Left renal cortex interstitium (tissue), 4 donors: ENCODE results near the gene CCL23. TPM values are rescaled to one million over a fixed set of nuclear protein-coding genes. Genes with fewer than 3 reads are reported as not detected.
A peak's percentile ranks its signal among the peaks of the same experiment; 100 is the strongest.

Experiments used
- DNase-seq, 4 donors: peaks; one replicate each; pipeline ENCODE4 v3.0.0-alpha.2; 2013; ENCODE audit warnings: low read depth in 4 of 4, low spot score in 2 of 4, missing footprints in 1 of 4
- polyA plus RNA-seq, 4 donors: library from polyadenylated mRNA; unstranded; fragments of 120-200 nt; gene quantifications; one replicate each; pipeline ENCODE4 v1.2.1, GENCODE V29; 2013; ENCODE audit not compliant: insufficient read length in 4 of 4

Gene CCL23
- polyA plus RNA-seq, 4 donors: 0.30 TPM; not detected in 3

- DNase-seq: no peak
Observed at GRCh38 chr17:35972945-35973332, 44.8 kb downstream of the CCL23 start.

DNA sequence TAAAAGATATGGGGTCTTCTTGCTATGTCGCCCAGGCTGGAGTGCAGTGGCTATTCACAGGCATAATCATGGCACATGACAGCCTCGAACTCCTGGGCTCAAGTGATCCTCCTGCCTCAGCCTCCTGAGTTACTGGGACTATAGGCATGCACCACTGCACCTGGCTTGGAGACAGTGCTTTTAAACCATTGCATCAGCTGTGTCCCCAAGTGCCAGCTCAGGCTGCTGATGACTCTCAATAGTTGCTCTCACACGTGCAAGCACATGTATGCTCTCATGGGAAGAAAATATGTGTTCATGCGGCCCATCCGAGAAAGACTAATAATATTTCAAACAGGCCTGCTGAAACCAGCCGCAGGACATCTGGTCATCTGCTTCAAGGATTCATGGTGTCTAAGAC, 45.2 kb downstream of the CCL23 start:
- no peak for DNase-seq

- DNase-seq: no peak
Observed at GRCh38 chr17:35972066-35972465, 45.7 kb downstream of the CCL23 start.

DNA sequence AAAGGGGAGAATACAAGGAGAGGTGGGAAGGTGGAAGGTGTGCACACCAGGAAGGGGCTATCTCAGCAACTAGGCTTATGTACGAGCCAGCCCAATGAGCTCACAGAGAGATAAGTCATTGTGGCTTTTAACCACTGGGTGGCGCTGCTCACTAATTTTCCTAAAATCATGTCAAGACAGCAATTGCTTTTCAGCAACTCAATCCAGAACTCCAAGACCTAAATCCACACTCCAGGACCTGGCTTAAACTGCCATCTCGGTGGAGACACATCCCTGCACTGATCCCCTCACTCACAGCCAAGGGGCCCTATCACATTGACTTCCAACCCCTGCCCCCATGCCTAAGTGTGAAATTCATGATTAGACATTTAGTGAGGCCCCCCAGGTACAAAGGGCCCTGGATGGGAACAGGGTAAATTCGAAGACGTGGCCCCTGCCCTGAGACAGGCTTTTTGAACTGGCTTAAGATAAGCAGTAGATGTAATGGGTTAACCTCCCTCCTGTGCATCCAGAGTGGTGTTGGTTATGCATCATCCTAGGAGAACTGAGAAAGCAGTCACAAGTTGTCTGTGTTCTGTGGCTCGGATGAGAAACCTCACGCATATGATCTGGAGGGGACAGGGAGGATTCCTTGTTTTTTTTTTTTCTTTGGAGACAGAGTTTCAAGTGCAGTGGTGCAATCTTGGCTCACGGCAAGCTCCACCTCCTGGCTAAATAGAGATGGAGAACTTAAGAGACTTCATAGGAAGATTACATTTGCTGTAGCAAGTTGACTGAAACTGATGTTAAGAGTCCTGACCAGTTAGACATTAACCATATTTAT, 48.0 kb downstream of the CCL23 start:
- peak; percentile 56 to 82 (median 64) for DNase-seq

DNA sequence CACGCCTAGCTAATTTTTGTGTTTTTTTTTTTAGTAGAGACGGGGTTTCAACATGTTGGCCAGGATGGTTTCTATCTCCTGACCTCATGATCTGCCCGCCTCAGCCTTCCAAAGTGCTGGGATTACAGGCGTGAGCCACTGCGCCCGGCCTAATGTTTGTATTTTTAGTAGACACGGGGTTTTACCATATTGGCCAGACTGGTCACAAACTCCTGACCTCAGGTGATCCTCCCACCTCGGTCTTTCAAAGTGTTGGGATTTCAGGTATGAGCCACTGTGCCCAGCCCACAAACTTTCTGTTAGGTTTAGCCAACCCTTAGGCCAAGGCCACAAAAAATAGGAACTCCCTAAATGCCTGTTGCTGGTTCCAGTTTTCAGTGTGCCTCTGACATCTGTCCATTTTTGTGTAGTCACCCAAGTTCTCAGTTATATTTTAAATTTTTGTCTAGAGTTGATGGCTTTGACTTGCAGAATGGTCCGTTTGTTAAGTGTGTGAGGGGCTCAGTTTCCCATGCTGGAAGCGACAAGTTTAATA, 49.2 kb downstream of the CCL23 start:
- no peak for DNase-seq

DNA sequence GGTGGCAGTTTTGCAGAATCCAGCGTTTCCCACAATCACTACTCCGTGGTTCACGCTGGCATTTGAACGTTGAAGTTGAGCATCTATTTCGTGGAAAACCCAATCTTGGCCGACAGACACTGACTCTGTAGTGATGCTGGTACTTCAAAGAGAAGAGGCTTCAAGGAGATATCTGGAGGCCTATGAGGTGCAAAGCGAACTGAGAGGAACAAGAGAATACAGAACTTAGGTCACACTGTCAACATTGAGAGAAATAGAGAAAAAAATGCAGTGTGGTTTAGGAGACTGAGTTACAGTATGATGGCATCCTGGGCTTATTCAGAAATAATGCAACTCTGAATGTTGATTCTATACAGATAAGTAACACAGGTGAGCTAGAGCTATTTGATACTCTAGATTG, 52.5 kb downstream of the CCL23 start:
- no peak for DNase-seq

GRCh38 chr17:35963663-35964062, 54.1 kb downstream of the CCL23 start:
- DNase-seq: no peak

Other genes starting within 250 kb of the CCL23 start
- 1 to 10 TPM; 1.6 to 2.6 (median 2.0) TPM for gene MMP28, start 222.3 kb downstream of the CCL23 start, polyA plus RNA-seq
- 100 to 1,000 TPM; 182 to 290 (median 223) TPM for gene TAF15, start 208.5 kb downstream of the CCL23 start, polyA plus RNA-seq
- under 1 TPM in 2 of 4 donors, not detected in 2; 0.10 to 0.16 TPM for gene HEATR9, start 149.1 kb downstream of the CCL23 start, polyA plus RNA-seq
- gene CCL5, start 137.6 kb downstream of the CCL23 start, polyA plus RNA-seq: 1 to 10 TPM; 1.3 to 2.1 (median 1.4) TPM
- 1 to 10 TPM; 2.2 to 4.3 (median 2.5) TPM for gene RDM1, start 87.2 kb downstream of the CCL23 start, polyA plus RNA-seq
- gene LYZL6, start 74.3 kb downstream of the CCL23 start, polyA plus RNA-seq: not detected
- under 1 TPM; 0.14 to 0.57 (median 0.27) TPM for gene CCL16, start 36.5 kb downstream of the CCL23 start, polyA plus RNA-seq
- 10 to 100 TPM; 14.6 to 23.0 (median 18.3) TPM for gene CCL14, start 31.2 kb downstream of the CCL23 start, polyA plus RNA-seq
- 1 to 10 TPM; 5.9 to 8.2 (median 6.6) TPM for gene CCL15, start 16.4 kb downstream of the CCL23 start, polyA plus RNA-seq
- not detected for gene CCL18, start 46.3 kb upstream of the CCL23 start, polyA plus RNA-seq
- gene CCL3, start 72.2 kb upstream of the CCL23 start, polyA plus RNA-seq: 1 to 10 TPM in 3 of 4 donors, not detected in 1; 1.2 to 6.7 (median 2.0) TPM
- gene CCL4, start 85.9 kb upstream of the CCL23 start, polyA plus RNA-seq: 1 to 10 TPM in 1 of 4 donors, under 1 TPM in 3; 0.24 to 4.9 (median 0.57) TPM
- gene TBC1D3B, start 158.7 kb upstream of the CCL23 start, polyA plus RNA-seq: 10 to 100 TPM in 2 of 4 donors, 1 to 10 TPM in 2; 4.5 to 22.6 (median 12.3) TPM
- 1 to 10 TPM in 3 of 4 donors, under 1 TPM in 1; 0.36 to 1.5 (median 1.1) TPM for gene CCL3L1, start 178.8 kb upstream of the CCL23 start, polyA plus RNA-seq
- gene CCL4L2, start 193.1 kb upstream of the CCL23 start, polyA plus RNA-seq: 1 to 10 TPM in 1 of 4 donors, under 1 TPM in 2, not detected in 1; 0.74 to 3.3 (median 0.87) TPM
- 1 to 10 TPM in 1 of 4 donors, under 1 TPM in 2, not detected in 1; 0.24 to 1.5 (median 0.24) TPM for gene TBC1D3I, start 246.6 kb upstream of the CCL23 start, polyA plus RNA-seq